Measurements from ENCODE around the gene ESF1.
A peak's percentile ranks its signal among the peaks of the same experiment; 100 is the strongest.

Gene ESF1

GRCh38 chr20:13784893-13785715 lies at the start of gene ESF1, which contains the start of gene NDUFAF5:
Gene ESF1, minus strand, starts transcription at chr20:13784919. Its CDS starts 1,779 bp downstream, at chr20:13783140.
Gene NDUFAF5, plus strand, starts transcription at chr20:13785028. Its CDS starts 41 bp downstream, at chr20:13785069.
- DNase-seq: peak; percentile 82

- no peak for DNase-seq
Measured at GRCh38 chr20:13831476-13831875, 46.8 kb upstream of the ESF1 start.

- DNase-seq: no peak
Measured at GRCh38 chr20:13825465-13825864, 40.7 kb upstream of the ESF1 start.

- no peak for DNase-seq
Measured at GRCh38 chr20:13824459-13824858, 39.7 kb upstream of the ESF1 start.

- no peak for DNase-seq
Measured at GRCh38 chr20:13822459-13822858, 37.7 kb upstream of the ESF1 start.

- no peak for DNase-seq
Measured at GRCh38 chr20:13821876-13822275, 37.2 kb upstream of the ESF1 start.

- DNase-seq: no peak
Measured at GRCh38 chr20:13819885-13820645, 35.3 kb upstream of the ESF1 start.

GRCh38 chr20:13817342-13817741 lies 32.6 kb upstream of the ESF1 start:
- DNase-seq: no peak

GRCh38 chr20:13816757-13817156 lies 32.0 kb upstream of the ESF1 start:
- DNase-seq: no peak

- no peak for DNase-seq
Measured at GRCh38 chr20:13814672-13815071, 30.0 kb upstream of the ESF1 start.

GRCh38 chr20:13813910-13814309 lies 29.2 kb upstream of the ESF1 start:
- no peak for DNase-seq

- no peak for DNase-seq
Measured at GRCh38 chr20:13810446-13810845, 25.7 kb upstream of the ESF1 start.

- no peak for DNase-seq
Measured at GRCh38 chr20:13809855-13810254, 25.1 kb upstream of the ESF1 start.

- no peak for DNase-seq
Measured at GRCh38 chr20:13809373-13809772, 24.7 kb upstream of the ESF1 start.

- no peak for DNase-seq
Measured at GRCh38 chr20:13800728-13801134, 16.0 kb upstream of the ESF1 start.

- DNase-seq: no peak
Measured at GRCh38 chr20:13799974-13800373, 15.3 kb upstream of the ESF1 start.

- no peak for DNase-seq
Measured at GRCh38 chr20:13799040-13799439, 14.3 kb upstream of the ESF1 start.

GRCh38 chr20:13794667-13795066 lies 9.9 kb upstream of the ESF1 start:
- DNase-seq: no peak

- DNase-seq: no peak
Measured at GRCh38 chr20:13793001-13793400, 8.3 kb upstream of the ESF1 start.

- DNase-seq: no peak
Measured at GRCh38 chr20:13791540-13792459, 7.1 kb upstream of the ESF1 start.

- DNase-seq: no peak
Measured at GRCh38 chr20:13790708-13791107, 6.0 kb upstream of the ESF1 start.

- DNase-seq: no peak
Measured at GRCh38 chr20:13788167-13788834, 3.6 kb upstream of the ESF1 start.

Measured in NCI-H1436 treated with DMSO at 0.1 percent for 48 hours (cell line).